Kidney epithelial cell (primary cell): Measurements from ENCODE around the gene CUL9. TPM values are rescaled to one million over a fixed set of nuclear protein-coding genes. Genes with fewer than 3 reads are reported as not detected.

ENCODE experiments used
- DNase-seq: peaks from one replicate; pipeline ENCODE4 v3.0.0-alpha.2; 2010; ENCODE audit warnings: low read depth
- H3K27me3 ChIP-seq: 2 replicates; pipeline ENCODE4 v1.6.0; 2011; ENCODE audit warnings: low read length; ENCODE audit not compliant: control insufficient read depth, insufficient read depth
- H3K36me3 ChIP-seq: 2 replicates; pipeline ENCODE4 v1.5.1; 2011; ENCODE audit warnings: low read length; ENCODE audit not compliant: control insufficient read depth, insufficient read depth
- H3K4me3 ChIP-seq: 2 replicates; pipeline ENCODE4 v1.5.1; 2011; ENCODE audit warnings: low read depth, mild to moderate bottlenecking, control low read depth, low read length
- CTCF ChIP-seq: IDR thresholded peaks from 2 replicates; pipeline ENCODE4 v1.5.1; 2011; ENCODE audit warnings: mild to moderate bottlenecking, moderate library complexity, low read length, control low read depth, inconsistent platforms; ENCODE audit not compliant: insufficient read depth, poor library complexity, severe bottlenecking
- total RNA-seq: library from RNA; depleted of rRNA; stranded (reverse); fragments of >200 nt; gene quantifications from 2 replicates; pipeline ENCODE4 v1.2.3, GENCODE V29; 2015

The CUL9 gene
- total RNA-seq, 1 donor from 2014 or later = 41.1 TPM

- TF ChIP-seq CTCF = no peak
- H3K27me3 ChIP-seq = peaks cover 25% of the 10 kb centered on the region
- H3K4me3 ChIP-seq = no peak overlapping the region
- no peak for DNase-seq
- H3K36me3 ChIP-seq = no peaks in the 10 kb centered on the region
These were observed 73.5 kb downstream of the CUL9 start for GRCh38 chr6:43255408-43256054.

GRCh38 chr6:43256670-43257366, 74.8 kb downstream of the CUL9 start:
- H3K4me3 ChIP-seq = no peak overlapping the region
- no peaks in the 10 kb centered on the region for H3K36me3 ChIP-seq
- H3K27me3 ChIP-seq = peaks cover 15% of the 10 kb centered on the region
- no peak for DNase-seq
- no peak for TF ChIP-seq CTCF

- TF ChIP-seq CTCF = no peak
- no peaks in the 10 kb centered on the region for H3K36me3 ChIP-seq
- H3K27me3 ChIP-seq = peaks cover 12% of the 10 kb centered on the region
- no peak overlapping the region for H3K4me3 ChIP-seq
- DNase-seq = no peak
These were observed 75.6 kb downstream of the CUL9 start for GRCh38 chr6:43257367-43258145.

- no peak for TF ChIP-seq CTCF
- no peaks in the 10 kb centered on the region for H3K36me3 ChIP-seq
- no peak overlapping the region for H3K4me3 ChIP-seq
- H3K27me3 ChIP-seq = peaks cover 12% of the 10 kb centered on the region
- DNase-seq = no peak
These were observed 76.2 kb downstream of the CUL9 start for GRCh38 chr6:43258180-43258579.

GRCh38 chr6:43258807-43259686, 77.1 kb downstream of the CUL9 start:
- no peak for DNase-seq
- peaks cover 9% of the 10 kb centered on the region for H3K27me3 ChIP-seq
- no peak overlapping the region for H3K4me3 ChIP-seq
- H3K36me3 ChIP-seq = no peaks in the 10 kb centered on the region
- no peak for TF ChIP-seq CTCF
